Globus pallidus (tissue), 1 donor: ENCODE data around the gene USP25.

Experiments
- DNase-seq: peaks from one replicate; pipeline ENCODE4 v3.0.0-alpha.2; 2015; ENCODE audit warnings: low spot score

Gene USP25

DNA sequence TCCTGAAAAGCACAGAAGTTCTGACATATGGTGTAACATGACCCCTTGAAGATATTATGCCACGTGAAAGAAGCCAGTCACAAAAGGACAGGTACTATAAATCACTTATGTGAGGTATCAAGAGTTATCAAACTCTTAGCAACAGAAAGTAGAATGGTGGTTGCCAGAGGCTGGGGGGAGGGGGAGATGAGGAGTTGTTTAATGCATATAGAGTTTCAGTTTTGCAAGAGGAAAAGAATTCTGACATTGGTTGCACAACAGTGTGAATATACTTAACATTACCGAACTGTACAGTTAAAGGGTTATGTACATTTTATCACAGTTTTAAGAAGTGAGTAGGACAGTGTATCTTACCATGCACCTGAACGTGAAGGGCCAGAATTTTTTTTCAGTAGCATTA, 80.0 kb downstream of the USP25 start:
- no peak for DNase-seq

- DNase-seq, result no peak
These were observed 85.5 kb downstream of the USP25 start for GRCh38 chr21:15815285-15815684.

DNA sequence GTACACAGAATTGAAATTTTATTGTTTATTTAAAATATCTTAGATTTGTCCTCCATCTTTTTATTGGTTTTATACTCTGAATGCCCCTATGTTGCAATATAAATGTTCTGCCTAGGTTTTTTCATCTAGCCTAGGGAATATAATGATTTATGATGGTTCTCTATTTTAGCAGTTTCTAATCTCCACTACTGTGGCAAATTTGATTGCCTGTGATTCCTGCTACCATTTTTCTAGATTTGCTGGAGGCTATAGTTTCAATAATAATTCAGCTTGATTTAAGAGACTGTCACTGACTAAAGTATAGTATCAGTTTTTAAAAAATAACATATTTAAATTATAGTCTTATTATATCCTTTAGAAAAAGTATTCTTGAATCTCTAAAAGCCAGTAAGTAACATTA, 90.5 kb downstream of the USP25 start:
- DNase-seq, result no peak

DNA sequence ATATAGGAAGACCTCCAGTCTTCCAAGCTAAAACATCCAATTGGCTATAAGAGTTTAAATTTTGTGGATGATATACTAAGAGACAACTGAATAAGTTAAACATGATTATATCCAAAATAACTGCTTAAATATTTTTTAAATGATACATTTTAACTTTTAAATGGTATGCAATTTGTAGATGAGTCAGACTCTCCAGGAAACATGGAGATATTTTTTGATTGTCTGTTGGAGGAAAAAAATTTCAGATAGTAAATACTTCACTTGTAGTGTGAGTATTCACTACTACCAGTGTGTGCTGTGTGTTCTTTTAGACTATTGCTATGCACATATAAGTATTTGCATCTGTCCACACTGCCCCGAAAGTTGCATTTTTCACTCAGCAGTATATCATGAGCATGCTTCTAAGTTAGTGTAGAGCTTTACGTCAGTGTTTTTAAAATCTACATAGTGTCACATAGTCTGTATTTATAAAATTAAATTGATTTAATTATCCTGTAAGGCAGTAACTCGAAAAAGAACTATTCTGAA, 91.1 kb downstream of the USP25 start:
- no peak for DNase-seq

DNA sequence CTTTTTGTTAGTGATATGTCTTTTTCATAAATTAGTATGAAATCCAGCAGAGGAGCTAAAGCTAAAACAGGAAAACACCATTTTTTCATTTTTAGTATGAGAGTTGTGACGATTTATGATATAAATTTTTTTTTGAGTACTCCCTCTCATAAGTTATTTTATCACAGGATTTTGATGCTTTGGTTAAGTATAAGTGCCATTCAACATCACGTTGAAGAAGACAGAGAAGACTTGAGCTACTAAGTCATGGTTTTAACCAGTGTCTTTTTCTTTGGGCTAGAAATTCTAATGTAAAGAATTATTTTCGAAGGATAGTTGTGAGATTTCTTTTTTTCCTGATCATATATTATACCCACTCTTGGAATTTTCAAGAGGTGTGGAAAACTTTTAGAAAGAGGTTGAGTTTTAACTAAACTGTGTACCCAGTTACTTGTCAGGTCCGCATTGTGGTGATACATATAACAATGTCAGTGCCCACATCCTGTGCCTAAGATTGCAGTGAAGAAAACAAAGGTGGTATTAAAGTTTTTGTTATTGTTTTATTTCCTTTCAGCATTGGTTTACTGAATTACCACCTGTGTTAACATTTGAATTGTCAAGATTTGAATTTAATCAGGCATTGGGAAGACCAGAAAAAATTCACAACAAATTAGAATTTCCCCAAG, 93.8 kb downstream of the USP25 start:
- no peak for DNase-seq

- DNase-seq, result no peak
These were observed 95.9 kb downstream of the USP25 start for GRCh38 chr21:15825700-15826099.

GRCh38 chr21:15826147-15826780, 96.5 kb downstream of the USP25 start:
- peak; percentile 20 for DNase-seq

DNA sequence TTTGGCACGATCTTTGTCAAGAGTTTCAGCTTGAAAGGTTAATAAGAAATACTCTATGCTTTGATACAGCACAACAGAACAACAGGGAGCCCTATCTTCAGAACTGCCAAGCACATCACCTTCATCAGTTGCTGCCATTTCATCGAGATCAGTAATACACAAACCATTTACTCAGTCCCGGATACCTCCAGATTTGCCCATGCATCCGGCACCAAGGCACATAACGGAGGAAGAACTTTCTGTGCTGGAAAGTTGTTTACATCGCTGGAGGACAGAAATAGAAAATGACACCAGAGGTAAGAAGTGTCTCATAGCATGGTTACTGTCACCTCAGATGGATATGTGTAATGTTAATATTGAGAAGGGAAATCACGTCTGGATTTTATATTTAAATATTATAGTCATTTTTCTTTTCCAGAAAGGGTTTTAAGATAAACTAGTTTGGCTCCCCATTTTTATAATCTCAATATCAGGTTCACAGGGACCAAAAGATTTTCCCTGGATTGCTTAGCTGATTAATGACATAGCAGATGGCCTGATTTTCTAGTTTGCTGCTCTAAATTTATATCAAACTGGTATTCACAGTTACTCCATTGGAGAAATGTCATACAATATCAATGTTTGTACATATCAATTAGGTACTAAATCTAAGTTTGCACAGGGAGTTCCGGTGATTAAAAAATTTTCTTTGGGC, 97.3 kb downstream of the USP25 start:
- no peak for DNase-seq

DNA sequence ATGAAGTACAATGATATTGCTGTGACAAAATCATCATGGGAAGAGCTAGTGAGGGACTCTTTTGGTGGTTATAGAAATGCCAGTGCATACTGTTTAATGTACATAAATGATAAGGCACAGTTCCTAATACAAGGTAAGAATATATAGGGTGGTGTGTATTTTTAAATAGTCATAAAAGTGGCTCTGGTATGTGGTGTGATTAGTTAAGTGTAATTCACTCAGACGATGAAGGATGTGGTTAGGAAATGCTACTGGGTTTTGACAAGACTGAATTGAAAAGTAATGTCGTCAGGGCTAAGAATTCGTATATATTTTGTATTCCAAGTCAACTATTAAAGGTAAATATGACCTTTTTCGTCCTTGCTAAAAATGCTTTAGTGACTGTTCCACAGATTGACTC, 101.7 kb downstream of the USP25 start:
- no peak for DNase-seq

DNA sequence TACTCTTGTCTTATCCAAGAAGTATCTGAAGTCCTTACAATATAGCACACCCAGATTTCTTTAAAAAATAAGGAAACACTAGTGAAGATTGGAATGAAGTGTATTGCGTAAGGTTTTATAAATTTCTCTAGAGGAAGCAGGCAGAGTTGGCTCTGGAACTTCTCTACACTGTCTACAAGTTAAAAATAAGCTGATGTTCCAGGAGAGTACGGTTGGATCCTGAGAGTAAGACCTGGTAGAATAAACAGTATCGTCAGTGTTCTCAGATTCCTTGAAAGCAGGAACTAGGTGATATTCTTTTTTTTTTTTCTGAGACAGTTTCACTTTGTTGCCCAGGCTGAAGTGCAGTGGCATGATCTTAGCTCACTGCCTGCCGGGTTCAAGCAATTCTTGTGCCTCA, 107.9 kb downstream of the USP25 start:
- DNase-seq, result no peak

- no peak for DNase-seq
These were observed 109.2 kb downstream of the USP25 start for GRCh38 chr21:15839026-15839425.

GRCh38 chr21:15839601-15840000, 109.8 kb downstream of the USP25 start:
- no peak for DNase-seq

DNA sequence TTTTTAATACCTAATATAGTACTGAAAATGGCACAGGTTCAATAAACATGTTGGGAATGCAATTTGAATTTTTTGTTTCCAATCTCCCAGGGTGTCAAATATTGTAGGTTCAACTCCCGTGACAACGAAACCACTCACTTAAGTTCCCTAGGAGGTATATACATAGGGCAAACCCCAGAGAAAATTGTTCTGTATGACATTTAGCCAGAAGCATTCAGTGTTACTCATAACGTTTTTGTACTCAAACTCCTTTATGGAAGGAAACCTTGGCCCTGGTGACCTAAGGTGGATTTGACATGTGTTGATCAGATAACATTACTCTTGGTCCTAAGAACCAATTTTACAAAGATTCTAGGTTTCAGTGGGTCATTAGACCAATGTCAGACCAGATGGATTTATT, 110.6 kb downstream of the USP25 start:
- no peak for DNase-seq

GRCh38 chr21:15841856-15842564, 112.2 kb downstream of the USP25 start:
- DNase-seq, result no peak

- no peak for DNase-seq
These were observed 112.7 kb downstream of the USP25 start for GRCh38 chr21:15842565-15842880.

GRCh38 chr21:15843766-15844165, 114.0 kb downstream of the USP25 start:
- no peak for DNase-seq

- no peak for DNase-seq
These were observed 119.1 kb downstream of the USP25 start for GRCh38 chr21:15848634-15849560.

- no peak for DNase-seq
These were observed 120.1 kb downstream of the USP25 start for GRCh38 chr21:15849927-15850326.

- DNase-seq, result no peak
These were observed 120.9 kb downstream of the USP25 start for GRCh38 chr21:15850645-15851044.

- no peak for DNase-seq
These were observed 122.4 kb downstream of the USP25 start for GRCh38 chr21:15852146-15852545.

DNA sequence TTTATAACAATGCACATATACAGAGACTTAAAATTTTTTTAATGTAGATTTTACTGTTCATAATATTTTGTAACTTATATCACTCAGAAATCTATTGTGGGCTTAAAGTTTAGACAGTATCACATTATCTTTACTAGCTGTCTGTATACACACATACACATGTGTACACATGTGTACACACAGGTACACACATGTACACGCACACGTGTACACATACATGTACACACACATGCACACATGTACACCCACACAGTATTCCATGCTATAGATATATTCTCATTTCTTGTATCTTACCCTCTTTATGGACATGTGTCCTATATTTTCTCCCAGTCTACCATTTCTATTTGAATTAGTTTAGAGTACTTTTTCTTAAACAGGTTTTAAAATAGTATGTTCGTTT, 123.3 kb downstream of the USP25 start:
- DNase-seq, result no peak

GRCh38 chr21:15856813-15857212, 127.0 kb downstream of the USP25 start:
- no peak for DNase-seq
